Nephron (organoid): ENCODE data around the gene KIRREL3.
A peak's percentile ranks its signal among the peaks of the same experiment; 100 is the strongest.

ENCODE experiments used
- H3K27ac Mint-ChIP-seq, 3 experiments: 2 replicates each; pipeline ENCODE4 v1.8.0; 2020; ENCODE audit warnings: mixed read lengths in 3 of 3, mild to moderate bottlenecking in 2 of 3, moderate library complexity in 1 of 3
- H3K27me3 Mint-ChIP-seq: 2 replicates; pipeline ENCODE4 v1.8.0; 2021; ENCODE audit warnings: low read depth, mild to moderate bottlenecking, moderate library complexity, mixed read lengths
- H3K36me3 Mint-ChIP-seq: 2 replicates; pipeline ENCODE4 v1.8.0; 2020; ENCODE audit warnings: low read depth, mixed read lengths
- H3K4me1 Mint-ChIP-seq: 2 replicates; pipeline ENCODE4 v1.8.0; 2020; ENCODE audit warnings: mixed read lengths
- H3K4me3 Mint-ChIP-seq, 3 experiments: 2 replicates each; pipeline ENCODE4 v1.8.0; 2020; ENCODE audit warnings: mild to moderate bottlenecking in 3 of 3, mixed read lengths in 3 of 3, moderate library complexity in 2 of 3
- H3K9me3 Mint-ChIP-seq: 2 replicates; pipeline ENCODE4 v1.8.0; 2020; ENCODE audit warnings: mixed read lengths
- TF ChIP-seq, protein P1 (sequence below), 3 experiments: fragments of 200-600 bp; sonication (generic); IDR thresholded peaks; one replicate each; pipeline ENCODE4 v1.5.0; 2021; ENCODE audit warnings: antibody characterized with exemption in 3 of 3; ENCODE audit not compliant: unreplicated experiment in 3 of 3

The KIRREL3 gene

DNA sequence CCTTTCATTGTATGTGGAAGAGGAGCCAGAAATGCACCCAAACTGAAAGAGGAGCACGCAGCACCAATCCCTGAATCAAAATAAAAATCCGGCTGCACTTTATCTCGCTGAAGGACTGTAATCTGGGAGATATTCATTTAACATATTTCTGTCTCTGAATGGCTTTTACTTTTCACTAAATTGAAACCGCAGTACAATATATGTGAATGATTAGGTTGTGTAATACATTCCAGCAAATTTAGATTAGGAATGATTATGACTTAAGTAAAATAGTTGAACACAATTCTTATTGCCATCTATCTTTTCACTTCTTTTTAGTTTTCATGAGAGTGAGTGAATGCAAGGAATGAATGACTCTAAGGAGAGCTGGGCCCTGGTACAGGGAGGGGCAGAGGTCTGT lies 413.0 kb downstream of the KIRREL3 start:
- TF ChIP-seq, protein P1, sequence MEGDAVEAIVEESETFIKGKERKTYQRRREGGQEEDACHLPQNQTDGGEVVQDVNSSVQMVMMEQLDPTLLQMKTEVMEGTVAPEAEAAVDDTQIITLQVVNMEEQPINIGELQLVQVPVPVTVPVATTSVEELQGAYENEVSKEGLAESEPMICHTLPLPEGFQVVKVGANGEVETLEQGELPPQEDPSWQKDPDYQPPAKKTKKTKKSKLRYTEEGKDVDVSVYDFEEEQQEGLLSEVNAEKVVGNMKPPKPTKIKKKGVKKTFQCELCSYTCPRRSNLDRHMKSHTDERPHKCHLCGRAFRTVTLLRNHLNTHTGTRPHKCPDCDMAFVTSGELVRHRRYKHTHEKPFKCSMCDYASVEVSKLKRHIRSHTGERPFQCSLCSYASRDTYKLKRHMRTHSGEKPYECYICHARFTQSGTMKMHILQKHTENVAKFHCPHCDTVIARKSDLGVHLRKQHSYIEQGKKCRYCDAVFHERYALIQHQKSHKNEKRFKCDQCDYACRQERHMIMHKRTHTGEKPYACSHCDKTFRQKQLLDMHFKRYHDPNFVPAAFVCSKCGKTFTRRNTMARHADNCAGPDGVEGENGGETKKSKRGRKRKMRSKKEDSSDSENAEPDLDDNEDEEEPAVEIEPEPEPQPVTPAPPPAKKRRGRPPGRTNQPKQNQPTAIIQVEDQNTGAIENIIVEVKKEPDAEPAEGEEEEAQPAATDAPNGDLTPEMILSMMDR (IDR thresholded peaks at IDR 0.05; ENCODE audit: unreplicated experiment in 3 of 3): no peak
- Mint-ChIP-seq H3K9me3 (no peaks in the 10 kb centered on the region), H3K36me3 (no peaks in the 10 kb centered on the region), H3K27ac (no peak overlapping the region), H3K4me3 (no peak overlapping the region), H3K27me3 (peaks cover 35% of the 10 kb centered on the region), H3K4me1 (peaks cover 9% of the 10 kb centered on the region)

DNA sequence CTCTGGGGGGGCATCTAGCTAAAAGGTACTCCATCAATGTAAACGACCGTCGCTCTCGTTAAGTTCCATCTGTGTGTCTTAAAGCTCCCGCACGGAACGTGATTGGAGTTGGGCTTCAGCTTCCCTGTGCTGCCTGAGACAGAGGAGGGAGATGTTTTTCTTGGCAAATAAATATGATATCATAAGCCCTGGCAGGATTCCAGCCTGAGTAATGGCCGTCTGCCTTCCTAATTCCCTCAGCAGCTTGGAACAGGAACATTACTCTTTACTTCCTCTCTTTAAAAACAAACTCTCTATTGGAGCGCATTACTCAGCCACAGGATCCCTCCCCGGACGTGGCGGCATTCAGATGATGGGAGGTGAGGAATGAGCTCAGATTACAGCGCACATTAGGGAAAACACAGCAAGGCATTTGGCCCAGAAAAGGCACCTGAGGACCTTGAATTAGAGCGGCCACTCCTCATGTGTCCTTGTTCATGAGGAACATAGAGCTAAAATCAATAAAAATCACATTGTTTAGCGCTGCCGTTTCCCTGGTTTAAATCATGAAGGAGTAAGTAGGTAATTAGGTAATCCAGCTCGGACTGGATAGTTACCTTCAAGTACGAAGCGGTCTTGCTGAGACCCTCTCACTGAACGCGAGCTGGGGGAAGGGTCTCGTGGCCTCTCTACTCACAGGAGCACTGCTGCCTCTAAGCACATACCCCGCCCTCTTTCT lies 414.6 kb downstream of the KIRREL3 start:
- H3K27me3 Mint-ChIP-seq: peaks cover 28% of the 10 kb centered on the region
- no peak overlapping the region for H3K27ac Mint-ChIP-seq
- no peaks in the 10 kb centered on the region for H3K36me3 Mint-ChIP-seq
- H3K9me3 Mint-ChIP-seq: no peaks in the 10 kb centered on the region
- TF ChIP-seq, protein P1 (IDR thresholded peaks at IDR 0.05; ENCODE audit: unreplicated experiment in 3 of 3): no peak
- no peak overlapping the region for H3K4me3 Mint-ChIP-seq
- peaks cover 10% of the 10 kb centered on the region for H3K4me1 Mint-ChIP-seq

DNA sequence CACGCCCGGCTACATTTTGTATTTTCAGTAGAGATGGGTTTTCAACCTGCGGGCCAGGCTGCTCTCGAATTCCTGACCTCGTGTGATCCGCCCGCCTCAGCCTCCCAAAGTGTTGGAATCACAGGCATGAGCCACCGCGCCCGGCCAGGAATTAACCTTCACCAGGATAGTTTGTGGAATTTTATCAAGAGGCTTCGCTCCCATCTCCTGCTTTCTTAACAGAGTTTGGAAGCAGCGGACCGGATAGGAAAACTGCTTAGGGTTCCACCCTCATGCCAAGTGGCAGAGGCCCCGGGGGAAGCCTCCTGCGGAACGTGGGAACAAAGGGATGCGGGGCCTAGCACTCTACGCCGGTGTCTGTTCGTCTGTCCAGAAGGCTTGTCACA lies 415.2 kb downstream of the KIRREL3 start:
- Mint-ChIP-seq H3K4me1 (peaks cover 10% of the 10 kb centered on the region), H3K27me3 (peaks cover 23% of the 10 kb centered on the region), H3K36me3 (no peaks in the 10 kb centered on the region), H3K9me3 (no peaks in the 10 kb centered on the region), H3K27ac (no peak overlapping the region), H3K4me3 (no peak overlapping the region)
- TF ChIP-seq, protein P1 (IDR thresholded peaks at IDR 0.05; ENCODE audit: unreplicated experiment in 3 of 3): no peak

DNA sequence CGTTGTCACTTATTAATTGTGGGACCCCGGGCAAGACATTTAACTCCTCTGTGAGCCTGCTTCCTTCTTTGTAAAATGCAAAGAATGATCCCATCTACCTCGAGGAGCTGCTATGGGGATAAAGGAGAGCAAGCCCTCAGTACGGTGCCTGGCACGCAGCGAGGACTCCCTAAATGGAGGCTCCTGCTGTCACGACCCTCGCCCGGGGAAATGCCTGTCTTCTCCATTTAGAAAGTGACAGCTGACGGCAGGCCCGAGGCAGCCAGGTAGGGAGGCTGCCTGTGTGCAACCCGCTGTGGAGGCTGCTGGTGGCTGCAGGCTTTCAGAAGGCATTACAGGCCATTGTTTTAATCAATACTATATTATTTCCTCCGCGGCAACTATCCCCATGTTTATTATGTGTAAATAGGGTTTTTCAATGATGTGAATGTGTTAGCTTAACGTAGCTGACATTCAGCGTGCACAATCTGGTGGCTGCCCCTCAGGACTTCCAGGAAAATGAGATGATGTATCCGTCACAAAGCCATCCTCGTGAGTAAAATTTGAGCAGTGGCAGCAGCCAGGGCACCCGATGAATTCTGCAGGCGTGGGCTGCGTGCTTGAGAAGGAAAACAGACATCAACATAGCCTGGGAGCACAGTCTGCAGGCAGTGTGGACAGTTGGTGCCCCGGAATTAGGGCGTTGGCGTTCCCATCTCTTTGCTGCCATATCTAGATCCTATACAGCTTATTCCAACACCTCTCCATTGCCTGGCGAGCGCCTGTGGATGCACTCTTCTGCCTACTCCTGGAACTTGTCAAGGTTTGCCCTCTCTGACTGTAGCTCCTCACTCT lies 416.8 kb downstream of the KIRREL3 start:
- Mint-ChIP-seq H3K27me3 (peaks cover 18% of the 10 kb centered on the region), H3K9me3 (no peaks in the 10 kb centered on the region), H3K4me1 (peaks cover 10% of the 10 kb centered on the region), H3K27ac (peak overlapping the region in 1 of 3 experiments; percentile 58), H3K36me3 (no peaks in the 10 kb centered on the region), H3K4me3 (no peak overlapping the region)
- TF ChIP-seq, protein P1 (IDR thresholded peaks at IDR 0.05; ENCODE audit: unreplicated experiment in 3 of 3): no peak

DNA sequence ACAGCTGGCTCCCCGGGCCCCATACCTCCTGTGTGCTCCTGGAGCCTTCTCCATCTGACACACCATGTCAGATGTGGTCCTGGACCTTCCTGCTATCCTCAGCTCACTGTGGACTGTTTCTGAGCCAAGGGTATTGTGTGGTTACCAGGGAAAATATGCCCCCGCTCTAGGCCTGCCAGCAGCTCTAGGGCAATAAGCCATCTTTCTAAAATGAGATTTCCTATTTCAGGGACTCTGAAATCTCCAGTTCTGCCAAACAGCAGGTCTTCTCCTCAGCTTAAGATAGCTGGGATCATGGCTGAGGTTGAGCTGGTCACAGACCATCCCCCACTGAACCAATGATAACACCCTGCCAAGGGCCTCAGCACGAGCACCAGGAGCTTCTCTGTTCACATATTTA lies 417.5 kb downstream of the KIRREL3 start:
- H3K4me1 Mint-ChIP-seq: peaks cover 14% of the 10 kb centered on the region
- H3K27me3 Mint-ChIP-seq: peaks cover 20% of the 10 kb centered on the region
- peak overlapping the region in 2 of 3 experiments; percentile 57 to 58 for H3K27ac Mint-ChIP-seq
- H3K36me3 Mint-ChIP-seq: no peaks in the 10 kb centered on the region
- no peak overlapping the region for H3K4me3 Mint-ChIP-seq
- TF ChIP-seq, protein P1 (IDR thresholded peaks at IDR 0.05; ENCODE audit: unreplicated experiment in 3 of 3): no peak
- no peaks in the 10 kb centered on the region for H3K9me3 Mint-ChIP-seq
